ENCODE data around the gene SERPINA9.
"Not testable (repeated sequence)": the region's sequence is repeated elsewhere in the genome, so short reads cannot be mapped to it uniquely, and the experiment has no call there.

The SERPINA9 gene, protein sequence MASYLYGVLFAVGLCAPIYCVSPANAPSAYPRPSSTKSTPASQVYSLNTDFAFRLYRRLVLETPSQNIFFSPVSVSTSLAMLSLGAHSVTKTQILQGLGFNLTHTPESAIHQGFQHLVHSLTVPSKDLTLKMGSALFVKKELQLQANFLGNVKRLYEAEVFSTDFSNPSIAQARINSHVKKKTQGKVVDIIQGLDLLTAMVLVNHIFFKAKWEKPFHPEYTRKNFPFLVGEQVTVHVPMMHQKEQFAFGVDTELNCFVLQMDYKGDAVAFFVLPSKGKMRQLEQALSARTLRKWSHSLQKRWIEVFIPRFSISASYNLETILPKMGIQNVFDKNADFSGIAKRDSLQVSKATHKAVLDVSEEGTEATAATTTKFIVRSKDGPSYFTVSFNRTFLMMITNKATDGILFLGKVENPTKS

DNA sequence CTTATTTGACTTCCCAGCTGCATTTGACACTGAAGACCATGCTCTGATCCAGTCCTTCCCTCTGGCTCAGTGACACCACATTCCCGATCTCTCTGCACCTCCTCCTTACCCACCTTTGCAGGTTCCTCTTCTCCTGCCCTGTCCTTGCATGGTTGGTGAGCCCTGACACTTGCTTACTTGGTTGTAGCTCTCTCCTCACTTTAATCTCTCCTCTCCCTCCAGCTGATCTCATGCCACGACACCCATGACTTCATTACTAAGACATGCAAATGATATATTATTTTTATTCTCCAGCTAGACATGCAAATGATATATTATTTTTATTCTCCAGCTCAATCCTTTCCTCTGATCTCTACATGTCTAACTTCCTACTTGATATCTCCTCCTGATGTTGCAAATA lies at the start of gene SERPINA9:
TSS of gene SERPINA9 (minus strand) at position 175 of the 400 bp plus-strand sequence. CDS start 6,357 bp downstream, outside the sequence.
- no peak for DNase-seq (ENCODE audit: low read depth, low spot score)

DNA sequence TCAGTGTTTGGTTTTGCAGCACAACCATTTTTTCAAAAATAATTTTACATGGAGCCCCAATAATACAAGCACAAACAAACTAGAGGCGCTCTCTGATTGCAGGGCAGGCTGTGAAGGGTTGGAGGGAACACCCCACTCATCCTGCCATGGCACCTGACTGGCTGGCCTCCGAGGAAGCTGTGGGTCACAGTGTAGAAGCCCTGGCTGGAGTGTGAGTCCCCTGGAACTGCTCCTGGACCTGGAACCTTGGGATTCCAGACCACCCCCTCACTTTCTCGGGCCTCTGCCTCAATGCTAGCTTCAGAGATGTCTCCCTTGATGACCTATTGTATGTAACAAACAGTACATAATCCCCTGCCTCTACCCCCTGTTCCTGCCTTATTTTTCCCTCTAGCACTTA lies 48.1 kb upstream of the SERPINA9 start:
- DNase-seq (ENCODE audit: low read depth, low spot score), result no peak

DNA sequence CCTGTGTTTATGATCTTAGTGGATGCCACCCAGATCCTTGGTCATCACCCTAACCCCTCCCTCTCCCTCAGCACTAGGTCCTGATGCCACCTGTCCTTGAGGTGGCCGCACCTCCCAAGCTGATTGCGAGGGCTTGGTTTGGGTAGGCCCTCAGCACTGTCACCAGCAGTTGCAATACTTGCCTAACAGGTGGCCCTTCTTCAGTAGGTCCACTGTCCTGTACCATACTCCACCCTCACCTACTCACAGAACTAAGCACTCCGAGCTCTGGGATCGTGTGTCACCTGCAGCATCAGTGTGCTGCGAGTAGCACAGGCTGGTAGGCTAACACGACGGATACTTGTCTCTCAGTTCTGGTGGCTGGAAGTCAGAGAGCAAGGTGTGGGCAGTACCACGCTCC lies 47.3 kb upstream of the SERPINA9 start:
- no peak for DNase-seq (ENCODE audit: low read depth, low spot score)

DNA sequence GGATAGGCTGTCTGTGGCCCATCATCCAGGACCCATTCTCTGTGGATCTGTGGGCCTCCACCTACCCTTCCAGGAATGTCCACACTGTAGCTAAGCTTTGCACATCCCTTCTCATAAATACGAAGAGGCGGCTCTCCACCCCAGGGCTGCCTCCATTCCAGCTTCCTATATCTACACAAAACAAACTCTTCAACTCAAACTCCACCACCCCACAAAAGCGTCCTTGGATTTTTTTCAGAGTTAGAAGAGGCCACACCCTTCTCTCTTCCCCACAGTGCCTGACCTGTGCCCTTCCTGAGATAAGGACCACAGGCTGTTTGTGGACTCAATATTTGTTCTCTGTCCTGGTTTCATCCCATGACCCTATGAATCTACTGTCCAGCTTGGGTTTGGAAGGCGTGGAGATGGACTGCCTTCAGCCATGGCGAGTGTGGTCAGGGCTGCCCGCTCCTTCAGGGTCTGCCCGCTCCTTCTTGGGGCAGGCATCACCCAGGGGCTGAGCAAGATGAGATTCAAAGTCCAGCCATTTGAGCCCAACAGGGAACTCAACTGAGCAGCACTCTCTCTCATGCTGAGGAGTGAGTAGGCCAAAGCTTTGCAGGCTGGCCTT lies 46.2 kb upstream of the SERPINA9 start:
- no peak for DNase-seq (ENCODE audit: low read depth, low spot score)

DNA sequence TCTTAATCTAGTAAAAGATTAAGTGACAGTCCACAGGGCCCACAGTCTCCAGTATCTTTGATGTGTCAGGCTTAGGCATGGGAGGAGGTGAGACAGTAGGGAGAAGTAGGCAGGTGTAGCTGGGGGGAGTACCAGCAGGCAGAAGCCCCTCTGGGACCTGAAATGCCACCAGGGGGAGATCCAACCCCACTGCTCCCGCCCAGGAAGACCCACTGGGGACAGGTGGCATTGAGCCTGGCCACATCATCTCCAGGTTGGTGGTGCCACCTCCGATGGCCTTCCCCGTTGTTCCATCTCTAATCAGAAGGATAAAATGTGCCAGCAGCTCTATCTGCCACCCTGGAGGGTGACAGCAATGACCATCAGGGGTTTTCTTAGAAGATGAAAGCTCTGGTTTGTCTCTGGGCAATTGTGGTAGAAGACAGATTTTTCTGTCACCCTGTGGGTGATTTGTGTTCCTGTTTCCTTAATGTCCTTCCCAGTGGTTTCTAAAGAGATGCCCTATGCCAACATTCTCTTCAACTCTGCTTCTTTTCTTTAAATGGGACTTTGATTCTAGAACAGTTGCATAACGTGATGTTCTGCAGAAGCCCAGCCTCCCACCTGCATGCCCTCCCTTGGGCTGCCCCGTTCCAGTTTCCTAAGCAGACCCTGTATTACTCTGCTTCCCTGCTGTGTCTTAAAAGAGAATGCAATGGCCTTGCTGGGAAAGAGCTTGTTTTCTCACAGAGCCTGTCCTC lies 45.5 kb upstream of the SERPINA9 start:
- no peak for DNase-seq (ENCODE audit: low read depth, low spot score)

DNA sequence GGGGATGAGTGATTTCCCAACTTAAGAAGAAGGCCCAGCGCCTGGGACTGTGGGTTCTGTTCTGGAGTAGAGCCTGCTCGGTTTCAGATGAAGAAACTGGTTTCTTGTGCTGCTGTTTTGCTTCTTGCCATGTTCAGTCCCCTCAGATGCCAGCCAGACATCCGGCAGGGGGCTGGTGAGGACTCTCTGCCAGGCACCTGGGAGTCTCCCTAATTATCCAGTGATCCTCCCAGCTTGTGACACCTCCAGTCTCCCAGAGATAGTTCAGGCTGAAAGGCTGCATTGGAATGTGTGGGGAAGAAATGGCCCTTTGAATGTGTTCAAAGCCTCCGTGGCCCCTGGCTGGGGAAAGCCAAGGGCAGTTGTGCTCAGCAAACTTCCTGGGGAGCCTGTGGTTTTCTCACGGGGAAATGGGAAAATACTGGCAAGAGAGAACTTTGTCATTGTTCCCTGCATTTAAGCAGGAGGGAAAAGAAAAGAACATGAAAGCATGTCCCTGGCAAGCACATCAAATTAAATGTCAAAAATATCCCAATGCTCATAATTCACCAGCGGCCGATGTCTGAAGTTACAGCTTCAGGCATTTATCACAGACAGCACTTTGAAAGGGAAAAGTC lies 41.8 kb upstream of the SERPINA9 start:
- no peak for DNase-seq (ENCODE audit: low read depth, low spot score)

DNA sequence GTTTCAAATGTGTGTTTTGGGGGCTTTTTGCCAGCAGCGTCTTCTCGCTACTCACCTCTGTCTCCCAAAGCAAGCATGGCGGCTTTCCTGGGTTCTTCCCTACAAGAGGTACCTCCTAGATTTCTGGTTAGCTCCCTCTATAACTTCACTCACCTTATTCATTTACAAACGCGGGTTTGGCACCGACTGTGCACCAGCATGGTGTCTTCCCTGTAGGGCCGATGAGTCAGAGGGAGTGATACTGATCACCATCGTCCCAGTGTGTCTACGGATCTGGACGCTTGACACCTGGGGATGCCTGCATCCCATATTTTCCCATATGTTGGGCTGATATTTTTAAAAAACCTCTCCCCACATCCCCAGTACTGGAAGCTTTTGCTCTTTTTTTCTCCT lies 41.2 kb upstream of the SERPINA9 start:
- no peak for DNase-seq (ENCODE audit: low read depth, low spot score)

DNA sequence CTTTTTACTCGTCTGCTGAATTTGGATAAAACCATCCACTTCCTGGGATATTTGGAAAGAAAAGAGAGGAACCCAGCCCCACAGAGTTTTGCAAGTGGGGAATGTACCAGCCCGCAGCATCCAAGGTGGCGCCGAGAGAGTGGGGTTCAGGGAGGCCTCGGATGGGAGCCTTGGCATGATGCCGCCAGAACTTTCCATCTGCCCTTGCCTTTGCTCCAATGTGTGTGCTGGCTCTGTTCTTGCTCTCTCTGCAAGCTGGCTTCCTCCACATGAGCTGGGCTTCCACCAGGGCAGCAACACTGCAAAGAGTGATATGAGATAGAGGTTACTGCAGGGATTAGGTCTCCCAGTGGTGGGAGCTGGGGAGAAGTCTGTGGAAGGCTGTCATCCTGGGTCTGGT lies 39.9 kb upstream of the SERPINA9 start:
- DNase-seq (ENCODE audit: low read depth, low spot score), result no peak

DNA sequence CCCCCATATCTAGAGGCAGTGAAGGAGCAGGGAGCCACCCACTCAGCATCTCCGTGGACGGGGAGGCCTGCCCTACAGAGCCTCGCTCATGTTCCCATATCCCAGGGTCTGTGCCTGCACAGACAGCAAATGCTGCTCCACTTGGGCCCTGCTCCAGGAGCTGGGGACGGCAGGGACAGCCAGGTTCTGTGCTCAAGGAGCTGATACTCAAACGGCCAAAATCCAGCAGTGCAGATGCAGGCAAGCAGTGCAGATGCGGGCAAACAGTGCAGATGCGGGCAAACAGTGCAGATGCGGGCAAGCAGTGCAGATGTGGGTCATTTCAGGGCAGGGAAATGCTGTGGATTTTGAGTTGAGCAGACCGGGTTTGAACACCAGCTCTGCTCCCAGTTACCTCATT lies 39.4 kb upstream of the SERPINA9 start:
- no peak for DNase-seq (ENCODE audit: low read depth, low spot score)

DNA sequence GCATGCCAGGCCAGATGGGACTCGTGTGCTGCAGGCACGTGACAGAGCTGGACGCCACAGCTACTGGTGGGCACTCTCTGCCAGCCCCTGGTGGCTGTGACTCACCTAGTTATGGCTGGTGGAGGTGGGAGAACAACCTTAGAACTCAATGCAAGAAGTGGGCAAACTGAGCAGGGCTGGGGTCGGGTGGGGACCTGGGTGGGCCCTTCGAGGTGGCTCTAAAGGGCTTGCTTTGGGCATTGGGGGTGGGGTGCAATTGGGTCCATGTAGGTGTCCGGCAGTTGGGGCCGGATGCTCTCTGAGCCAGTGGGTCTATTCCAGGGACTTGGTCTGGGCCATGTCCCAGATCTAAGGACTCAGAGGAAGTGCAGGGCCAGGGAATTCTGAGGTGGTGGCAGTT lies 38.4 kb upstream of the SERPINA9 start:
- DNase-seq (ENCODE audit: low read depth, low spot score), result no peak

DNA sequence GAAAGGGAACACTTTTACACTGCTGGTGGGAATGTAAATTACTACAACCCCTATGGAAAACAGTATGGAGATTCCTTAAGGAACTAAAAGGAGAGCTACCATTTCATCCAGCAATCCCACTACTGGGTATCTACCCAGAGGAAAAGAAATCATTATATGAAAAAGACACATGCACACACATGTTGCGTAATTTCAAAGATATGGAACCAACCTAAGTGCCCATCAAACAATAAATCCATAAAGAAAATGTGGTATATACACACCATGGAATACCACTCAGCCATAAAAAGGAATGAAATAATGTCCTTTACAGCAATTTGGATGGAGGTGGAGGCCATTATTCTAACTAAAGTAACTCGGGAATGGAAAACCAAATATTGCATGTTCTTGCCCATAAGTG lies 34.5 kb upstream of the SERPINA9 start:
- not testable (repeated sequence) for DNase-seq (ENCODE audit: low read depth, low spot score)

DNA sequence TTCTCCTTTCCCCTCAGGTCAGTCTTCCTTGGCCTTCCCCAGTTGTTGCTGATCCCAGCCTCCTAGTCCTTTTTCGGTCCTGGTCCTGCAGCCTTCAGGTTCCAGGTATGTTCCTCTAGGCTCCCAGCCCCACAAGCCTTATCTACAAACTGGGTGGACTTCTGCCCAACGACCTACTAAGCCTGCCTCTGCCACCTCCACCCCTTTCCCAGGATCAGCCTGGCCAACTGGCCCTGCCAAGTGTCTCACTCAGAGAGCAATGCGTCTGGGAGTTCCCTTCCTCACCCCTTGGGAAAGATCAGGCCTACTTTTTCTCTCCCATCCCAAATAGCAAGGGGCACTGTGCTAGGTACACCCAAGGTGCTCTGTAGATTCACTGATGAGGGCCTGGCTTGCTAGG lies 33.4 kb upstream of the SERPINA9 start, which contains the start of gene SERPINA12:
TSS of gene SERPINA12 (minus strand) at position 114 of the 400 bp plus-strand sequence. CDS start 11,072 bp downstream, outside the sequence.
- no peak for DNase-seq (ENCODE audit: low read depth, low spot score)

DNA sequence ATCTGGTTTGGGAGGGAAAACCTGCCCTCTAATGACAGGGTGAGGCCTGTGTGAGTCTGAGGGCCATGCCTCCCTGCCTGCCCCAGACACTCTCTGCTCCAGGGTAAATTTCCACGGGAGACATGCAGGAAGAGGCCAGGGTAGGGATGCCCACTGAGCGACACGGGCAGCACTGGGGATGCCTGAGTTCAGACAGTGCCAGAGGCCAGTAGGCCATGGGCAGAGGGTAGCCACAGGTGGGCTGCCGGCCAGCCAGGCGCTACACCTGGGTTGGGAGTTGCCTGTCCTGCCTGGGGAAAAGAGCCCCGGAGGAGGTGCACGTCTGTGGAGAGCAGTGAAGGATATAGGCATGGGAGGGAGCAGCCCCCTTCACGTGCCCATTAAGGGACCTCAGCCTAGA lies 29.6 kb upstream of the SERPINA9 start:
- DNase-seq (ENCODE audit: low read depth, low spot score), result no peak

DNA sequence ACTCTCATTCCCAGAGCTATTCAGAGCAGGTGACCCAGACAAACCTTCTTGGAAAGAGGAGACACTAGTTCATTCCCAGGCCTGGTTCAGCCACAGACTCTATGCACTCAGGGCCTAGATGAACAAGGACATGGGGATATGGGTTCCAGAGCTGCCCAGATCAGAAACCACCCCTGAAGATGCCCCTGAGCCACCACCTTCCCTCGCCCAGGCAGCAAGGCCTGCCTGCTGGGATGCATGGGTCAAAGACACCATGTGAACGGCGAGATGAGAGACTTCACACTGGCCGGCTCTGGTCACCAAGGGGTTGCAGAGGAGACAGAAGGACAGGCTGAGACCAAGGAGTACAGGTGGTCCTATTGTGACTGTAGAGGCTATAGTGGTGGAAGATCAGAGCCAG lies 29.2 kb upstream of the SERPINA9 start:
- DNase-seq (ENCODE audit: low read depth, low spot score), result no peak

DNA sequence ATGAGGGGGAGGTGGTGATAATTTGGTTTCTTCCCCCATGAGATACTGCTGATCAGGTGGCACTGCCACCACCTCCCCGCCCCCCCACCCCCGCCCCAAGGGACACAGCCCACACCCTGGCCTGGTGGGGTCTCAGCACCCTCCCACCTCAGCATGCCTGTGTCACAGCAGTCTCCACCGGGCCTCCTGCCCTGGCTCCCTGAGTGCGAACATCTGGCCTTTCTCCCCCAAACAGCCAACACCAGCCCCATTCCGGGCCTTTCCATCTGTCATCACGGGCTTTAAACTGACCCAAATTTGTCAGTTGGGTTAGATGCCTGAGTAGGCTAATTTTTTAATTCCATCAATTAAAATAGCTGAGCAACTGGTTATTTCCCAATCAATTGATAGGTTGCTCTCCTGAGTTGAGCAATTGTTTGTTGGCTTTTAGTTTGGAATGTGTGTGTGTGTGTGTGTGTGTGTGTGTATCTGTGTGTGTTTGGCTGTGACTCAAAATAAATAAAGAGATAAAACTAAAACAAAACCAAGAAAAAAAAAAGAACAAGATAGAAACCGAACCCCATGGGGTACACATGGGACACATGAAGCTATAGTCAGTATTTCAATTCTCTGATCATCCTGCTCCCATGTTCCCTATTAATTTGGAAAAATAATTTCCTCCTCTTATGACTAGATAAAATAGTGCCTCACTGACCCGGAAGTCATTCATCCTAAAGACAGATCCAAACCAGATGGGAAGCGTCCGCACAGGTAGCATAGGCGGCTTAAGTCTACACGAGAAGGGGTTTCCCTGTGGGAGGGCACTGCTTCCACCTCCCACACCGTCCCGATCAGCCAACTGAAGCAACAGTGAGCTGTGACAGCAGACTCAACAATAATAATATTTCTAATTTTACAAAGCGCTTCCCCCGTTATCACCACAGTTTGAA lies 25.9 kb upstream of the SERPINA9 start:
- DNase-seq (ENCODE audit: low read depth, low spot score), result no peak

DNA sequence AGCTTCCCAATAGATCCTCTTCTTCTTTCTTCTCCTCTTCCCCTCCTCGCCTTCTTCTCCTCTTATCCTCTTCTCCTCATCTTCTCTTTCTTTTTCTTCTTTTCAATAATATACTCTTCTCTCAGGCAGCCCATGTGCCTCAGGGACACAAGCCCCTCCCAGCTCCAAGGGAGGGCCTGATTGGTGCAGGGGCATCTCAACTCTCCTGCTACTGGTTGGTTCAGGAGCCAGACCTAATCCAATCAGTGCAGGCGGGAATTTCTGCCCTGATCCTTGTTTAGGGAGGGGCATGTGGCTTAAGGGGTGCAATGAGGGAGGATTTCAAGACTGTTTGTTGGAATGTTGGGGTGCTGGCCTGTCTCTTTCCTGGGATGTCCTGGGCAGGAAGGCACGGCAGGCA lies 24.3 kb upstream of the SERPINA9 start:
- no peak for DNase-seq (ENCODE audit: low read depth, low spot score)

DNA sequence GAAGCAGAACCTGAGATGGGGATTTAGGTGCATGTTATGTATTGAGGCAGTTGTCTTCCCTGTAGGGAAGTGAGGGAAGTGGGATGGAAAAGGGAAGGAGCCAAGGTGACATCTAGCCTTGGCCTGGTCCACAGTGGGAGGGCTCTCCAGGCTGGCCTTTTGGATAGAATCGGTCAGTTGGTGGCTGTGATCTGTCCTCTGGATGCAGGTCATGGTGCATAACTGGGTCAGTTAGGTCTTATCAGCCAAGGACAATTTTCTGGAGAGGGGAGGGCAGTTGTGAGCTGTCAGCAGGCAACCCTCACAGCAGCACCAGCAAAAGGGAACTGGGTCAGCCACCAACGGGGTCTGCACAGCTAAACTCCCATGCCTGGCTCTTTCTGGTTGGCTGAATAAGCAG lies 23.7 kb upstream of the SERPINA9 start:
- no peak for DNase-seq (ENCODE audit: low read depth, low spot score)

DNA sequence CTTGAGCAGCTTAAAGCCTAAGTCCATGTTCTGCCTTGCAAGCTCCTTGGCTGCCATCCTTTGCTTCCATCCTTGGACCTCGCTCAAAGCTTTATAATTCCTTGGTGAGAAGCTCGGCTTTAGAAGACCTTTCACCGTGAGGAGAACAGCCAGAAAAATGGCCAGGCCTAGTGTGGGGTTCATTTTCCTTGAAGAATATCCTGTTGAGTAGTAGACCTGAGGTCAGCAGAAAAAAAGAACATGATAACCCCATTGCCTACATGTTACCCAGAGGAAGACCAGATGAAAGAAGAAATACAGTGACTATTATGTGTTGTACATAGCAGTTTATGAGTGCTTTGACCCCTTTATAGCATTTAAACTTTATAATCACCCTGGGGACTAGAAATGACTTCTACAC lies 22.2 kb upstream of the SERPINA9 start:
- DNase-seq (ENCODE audit: low read depth, low spot score), result no peak

DNA sequence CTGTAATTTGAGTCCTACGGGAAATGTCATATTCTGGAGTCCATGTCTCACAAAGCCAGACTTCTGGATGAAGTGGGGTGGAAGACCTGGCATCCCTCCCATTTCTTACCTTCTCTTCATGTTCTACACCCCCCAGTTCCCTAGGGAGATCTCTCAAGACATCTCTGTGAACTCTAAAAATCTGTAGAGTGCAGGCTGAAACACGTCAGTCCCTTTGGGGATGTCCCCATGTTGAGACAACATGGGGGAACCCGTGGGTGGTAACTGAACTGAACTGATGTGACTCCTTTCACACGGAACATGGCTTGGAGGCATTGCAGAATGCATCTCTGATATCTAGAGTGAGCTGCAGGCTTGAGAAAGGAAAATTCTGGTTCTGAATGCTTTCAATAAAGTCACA lies 18.1 kb upstream of the SERPINA9 start:
- DNase-seq (ENCODE audit: low read depth, low spot score), result no peak

DNA sequence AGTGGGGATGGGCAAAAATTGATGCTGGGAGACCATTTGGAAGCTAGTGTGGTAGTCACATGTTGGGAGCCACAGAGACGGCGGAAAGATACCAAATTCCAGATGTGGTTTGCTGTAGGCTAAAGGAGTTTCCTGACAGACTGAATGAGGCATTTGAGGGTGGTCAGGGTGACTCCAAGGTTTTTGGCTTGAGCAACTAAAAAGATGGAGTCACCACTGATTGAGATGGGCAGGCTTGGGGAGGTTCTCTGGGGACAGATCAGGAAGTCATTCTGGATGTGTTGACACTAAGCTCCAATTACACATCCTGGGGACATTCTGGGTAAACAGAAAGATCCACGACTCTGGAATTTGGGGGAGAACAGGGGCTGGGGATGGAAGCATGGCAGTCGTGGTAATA lies 15.5 kb upstream of the SERPINA9 start:
- DNase-seq (ENCODE audit: low read depth, low spot score), result no peak

DNA sequence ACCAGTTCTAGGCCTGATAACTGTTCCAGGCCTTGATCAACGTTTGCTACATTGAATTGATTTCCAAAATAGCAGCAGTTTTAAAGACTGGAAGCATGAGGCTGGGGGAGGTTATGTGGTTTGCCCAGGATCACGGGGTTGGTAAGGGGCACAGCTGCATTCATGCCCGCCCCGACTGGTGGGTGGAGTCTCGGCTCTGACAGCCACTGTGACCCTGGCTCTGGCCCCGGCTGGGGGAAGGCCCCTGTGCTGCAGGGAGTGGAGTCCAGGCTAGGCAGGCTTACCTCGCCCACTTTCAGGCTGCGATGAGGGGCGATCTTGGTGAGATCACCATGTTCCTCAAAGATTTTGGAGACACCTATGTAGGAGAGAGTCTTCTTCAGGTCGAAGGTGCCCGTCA lies 13.3 kb upstream of the SERPINA9 start:
- no peak for DNase-seq (ENCODE audit: low read depth, low spot score)
